LNCAP (cell line): ENCODE data around the gene WDR27.

Experiments
- CTCF ChIP-seq: fragments of 450-650 bp; IDR thresholded peaks from 2 replicates; pipeline ENCODE4 v1.5.1; 2017; ENCODE audit warnings: mild to moderate bottlenecking

Gene WDR27

DNA sequence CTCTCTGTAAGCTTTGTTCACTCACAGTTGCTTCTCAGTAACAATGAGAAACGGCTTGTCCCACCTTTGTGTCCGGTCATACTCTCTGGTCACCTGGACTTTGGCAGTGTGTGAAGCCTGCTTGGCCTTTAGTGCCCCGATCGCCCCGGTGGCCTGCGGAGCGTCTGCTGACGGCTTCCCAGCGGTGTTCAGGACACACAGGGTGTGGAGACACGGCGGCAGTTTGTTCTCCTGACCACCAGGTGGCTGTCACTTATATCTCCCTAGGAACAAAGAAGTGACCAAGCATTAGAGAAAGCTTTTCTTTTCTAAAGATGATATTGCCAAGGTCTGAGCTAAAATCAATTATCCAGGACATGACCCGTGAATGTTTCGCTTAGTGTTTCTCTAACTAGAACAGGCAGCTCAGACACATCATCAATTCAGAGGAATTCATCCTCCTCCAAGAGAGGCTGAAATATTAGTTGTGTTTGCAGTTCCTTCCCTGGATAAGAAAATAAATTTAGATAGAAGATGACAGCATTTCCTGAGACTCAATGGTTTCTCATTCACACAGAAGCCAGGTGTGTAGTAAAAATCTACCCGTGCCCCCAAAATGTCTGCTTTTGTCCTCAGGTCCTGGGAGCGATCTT lies 280.8 kb downstream of the WDR27 start:
- peak; percentile 75 for TF ChIP-seq CTCF

- no peak for TF ChIP-seq CTCF
Measured at GRCh38 chr6:169417101-169417500, 284.7 kb downstream of the WDR27 start.

GRCh38 chr6:169416249-169416648 lies 285.6 kb downstream of the WDR27 start:
- TF ChIP-seq CTCF, result no peak

- TF ChIP-seq CTCF, result no peak
Measured at GRCh38 chr6:169415179-169415578, 286.6 kb downstream of the WDR27 start.

DNA sequence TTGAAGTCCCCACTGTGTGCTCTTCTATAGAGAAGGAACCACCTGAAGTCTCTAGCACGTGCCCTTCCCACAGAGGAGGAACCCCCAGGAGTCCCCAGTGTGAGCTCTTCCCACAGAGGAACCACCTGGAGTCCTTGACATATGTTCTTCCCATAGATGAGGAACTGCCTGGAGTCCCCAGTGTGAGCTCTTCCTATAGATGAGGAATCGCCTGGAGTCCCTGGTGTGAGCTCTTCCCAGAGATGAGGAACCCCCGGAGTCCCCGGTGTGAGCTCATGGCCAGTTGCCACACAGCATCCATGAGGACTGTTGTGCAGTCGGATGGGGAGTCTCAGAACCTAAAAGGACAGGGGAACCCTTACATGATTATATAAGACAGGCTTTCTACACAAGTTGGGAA lies 290.1 kb downstream of the WDR27 start:
- no peak for TF ChIP-seq CTCF

GRCh38 chr6:169411296-169411695 lies 290.5 kb downstream of the WDR27 start:
- TF ChIP-seq CTCF, result no peak

DNA sequence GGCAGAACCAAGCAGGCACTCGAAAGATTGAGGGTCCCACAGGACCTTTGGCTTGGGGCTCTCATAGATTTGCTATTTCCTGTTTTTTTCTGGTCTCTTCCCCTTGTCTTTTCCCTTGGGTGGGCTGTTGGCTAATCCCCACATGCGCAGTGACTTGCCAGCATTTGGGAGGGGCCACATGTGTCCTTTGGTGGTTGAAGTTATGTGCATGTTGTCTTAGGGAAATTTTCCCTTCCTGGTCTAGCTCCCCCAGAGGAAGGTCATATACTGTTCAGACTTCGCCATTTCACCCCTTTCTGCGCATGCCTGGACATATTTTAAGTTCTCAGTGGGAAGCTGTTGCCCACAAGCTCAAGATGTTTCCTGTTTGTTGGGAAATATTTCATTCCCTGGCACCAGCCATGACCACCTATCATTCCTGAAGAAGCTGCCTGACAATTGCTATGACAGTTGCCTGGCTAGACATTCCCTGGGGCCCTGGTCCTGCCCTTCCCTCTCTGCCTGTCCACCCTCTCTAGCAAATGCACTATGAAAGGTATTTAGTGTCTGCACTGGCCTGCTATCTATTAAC lies 292.0 kb downstream of the WDR27 start:
- no peak for TF ChIP-seq CTCF

- TF ChIP-seq CTCF, result no peak
Measured at GRCh38 chr6:169407325-169407724, 294.5 kb downstream of the WDR27 start.
